ENCODE data around the gene SLC4A1.
"Not testable (repeated sequence)": the region's sequence is repeated elsewhere in the genome, so short reads cannot be mapped to it uniquely, and the experiment has no call there.

Gene SLC4A1

GRCh38 chr17:44251062-44251461 lies 16.9 kb downstream of the SLC4A1 start:
- DNase-seq (ENCODE audit: low read depth): no peak
- TF ChIP-seq, protein P1, sequence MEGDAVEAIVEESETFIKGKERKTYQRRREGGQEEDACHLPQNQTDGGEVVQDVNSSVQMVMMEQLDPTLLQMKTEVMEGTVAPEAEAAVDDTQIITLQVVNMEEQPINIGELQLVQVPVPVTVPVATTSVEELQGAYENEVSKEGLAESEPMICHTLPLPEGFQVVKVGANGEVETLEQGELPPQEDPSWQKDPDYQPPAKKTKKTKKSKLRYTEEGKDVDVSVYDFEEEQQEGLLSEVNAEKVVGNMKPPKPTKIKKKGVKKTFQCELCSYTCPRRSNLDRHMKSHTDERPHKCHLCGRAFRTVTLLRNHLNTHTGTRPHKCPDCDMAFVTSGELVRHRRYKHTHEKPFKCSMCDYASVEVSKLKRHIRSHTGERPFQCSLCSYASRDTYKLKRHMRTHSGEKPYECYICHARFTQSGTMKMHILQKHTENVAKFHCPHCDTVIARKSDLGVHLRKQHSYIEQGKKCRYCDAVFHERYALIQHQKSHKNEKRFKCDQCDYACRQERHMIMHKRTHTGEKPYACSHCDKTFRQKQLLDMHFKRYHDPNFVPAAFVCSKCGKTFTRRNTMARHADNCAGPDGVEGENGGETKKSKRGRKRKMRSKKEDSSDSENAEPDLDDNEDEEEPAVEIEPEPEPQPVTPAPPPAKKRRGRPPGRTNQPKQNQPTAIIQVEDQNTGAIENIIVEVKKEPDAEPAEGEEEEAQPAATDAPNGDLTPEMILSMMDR (IDR thresholded peaks at IDR 0.05; ENCODE audit: insufficient read depth, low read depth, low read length, missing control alignments): no peak
- H3K4me3 ChIP-seq (ENCODE audit: low read depth, low read length): no peak overlapping the region

DNA sequence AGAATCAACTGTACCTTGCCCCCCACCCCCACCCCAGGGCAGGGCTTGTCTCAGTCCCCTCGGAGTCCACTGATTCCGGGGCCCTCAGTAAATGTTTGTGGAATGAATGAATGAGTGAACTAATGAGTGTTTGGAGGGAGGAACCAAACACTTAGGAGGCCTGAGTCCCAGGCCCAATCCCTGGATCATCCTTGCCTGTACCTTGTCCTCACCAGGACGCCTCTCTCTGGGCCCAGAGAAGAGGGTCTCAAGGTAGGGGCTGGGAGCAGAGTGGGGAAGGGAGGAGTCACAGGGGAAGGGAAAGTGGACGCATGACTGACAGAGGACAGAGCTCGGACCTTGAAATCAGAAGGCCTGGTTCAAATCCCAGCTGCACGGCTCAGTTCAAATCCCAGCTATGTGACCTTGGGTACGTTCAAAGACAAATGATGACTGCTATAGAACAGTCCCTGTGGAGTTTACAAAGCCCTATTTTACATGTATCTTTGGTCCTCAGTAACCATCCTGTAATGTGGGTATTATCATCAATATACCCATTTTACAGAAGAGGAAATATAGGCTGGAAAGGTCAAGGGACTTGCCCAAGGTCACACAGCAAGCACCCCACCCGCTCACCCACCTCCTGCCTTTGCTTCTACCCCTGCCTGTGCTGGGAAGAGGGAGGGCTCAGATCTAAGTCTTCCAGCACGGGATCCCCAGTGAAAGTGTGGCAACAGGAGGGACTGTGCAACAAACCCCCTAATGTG lies 18.3 kb downstream of the SLC4A1 start:
- TF ChIP-seq, protein P1 (IDR thresholded peaks at IDR 0.05; ENCODE audit: insufficient read depth, low read depth, low read length, missing control alignments): no peak

GRCh38 chr17:44247876-44248736 lies 19.8 kb downstream of the SLC4A1 start:
- TF ChIP-seq, protein P1 (IDR thresholded peaks at IDR 0.05; ENCODE audit: insufficient read depth, low read depth, low read length, missing control alignments): no peak
- no peak overlapping the region for H3K4me3 ChIP-seq (ENCODE audit: low read depth, low read length)
- DNase-seq (ENCODE audit: low read depth): no peak

More for the DNA sequence above, 18.3 kb downstream of the SLC4A1 start:
- no peak overlapping the region for H3K4me3 ChIP-seq (ENCODE audit: low read depth, low read length)
- no peak for DNase-seq (ENCODE audit: low read depth)

DNA sequence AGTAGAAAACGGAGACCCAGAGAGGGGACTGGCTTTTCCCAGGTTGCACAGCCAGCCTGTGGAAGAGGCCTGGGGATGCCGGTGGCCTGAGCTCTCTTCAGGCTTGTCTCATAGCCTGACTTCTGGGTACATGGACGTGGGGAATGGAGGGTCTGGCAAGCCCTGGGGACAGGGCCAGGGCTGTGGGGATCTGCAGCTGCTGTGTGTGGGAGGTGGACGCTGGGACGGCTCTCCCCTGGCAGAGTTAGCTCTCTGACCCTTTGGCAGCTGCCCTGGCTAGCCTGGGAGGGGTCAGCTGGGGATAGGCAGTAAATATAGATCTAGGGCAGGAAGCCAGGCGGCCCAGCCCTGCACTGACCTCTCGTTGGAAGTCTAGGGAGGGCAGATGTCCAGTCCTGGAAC lies 20.5 kb downstream of the SLC4A1 start:
- DNase-seq (ENCODE audit: low read depth): no peak
- no peak overlapping the region for H3K4me3 ChIP-seq (ENCODE audit: low read depth, low read length)

DNA sequence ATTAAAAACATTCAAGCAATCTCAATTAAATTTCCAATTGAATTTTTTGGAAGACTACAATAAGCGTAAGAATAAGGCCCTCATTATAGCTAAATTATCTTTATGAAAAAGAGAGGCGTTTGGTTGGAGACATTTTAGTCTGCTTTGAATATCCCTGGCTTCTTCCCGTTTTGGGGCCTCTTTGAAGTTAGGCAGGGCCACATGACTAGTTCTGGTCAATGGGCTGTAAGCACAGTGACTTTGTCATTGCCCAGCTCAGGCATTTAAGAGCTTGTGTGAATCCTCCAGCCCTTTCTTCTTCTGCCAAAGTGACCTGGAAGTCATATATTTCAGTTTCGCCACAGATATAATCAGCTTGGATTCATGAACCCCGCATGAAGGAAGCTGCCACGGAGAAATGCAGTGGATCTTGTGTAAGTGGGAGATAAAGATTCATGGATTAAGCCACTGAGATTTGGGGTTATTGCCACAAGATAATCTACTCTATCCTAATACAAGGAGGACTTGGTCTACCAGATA lies 26.8 kb downstream of the SLC4A1 start:
- TF ChIP-seq, protein P1 (IDR thresholded peaks at IDR 0.05; ENCODE audit: insufficient read depth, low read depth, low read length, missing control alignments): no peak
- no peak overlapping the region for H3K4me3 ChIP-seq (ENCODE audit: low read depth, low read length)
- no peak for DNase-seq (ENCODE audit: low read depth)

More for the DNA sequence above, 20.5 kb downstream of the SLC4A1 start:
- TF ChIP-seq, protein P1 (IDR thresholded peaks at IDR 0.05; ENCODE audit: insufficient read depth, low read depth, low read length, missing control alignments): no peak

GRCh38 chr17:44237886-44238285 lies 30.0 kb downstream of the SLC4A1 start:
- H3K4me3 ChIP-seq (ENCODE audit: low read depth, low read length); DNase-seq (ENCODE audit: low read depth): not testable (repeated sequence)

DNA sequence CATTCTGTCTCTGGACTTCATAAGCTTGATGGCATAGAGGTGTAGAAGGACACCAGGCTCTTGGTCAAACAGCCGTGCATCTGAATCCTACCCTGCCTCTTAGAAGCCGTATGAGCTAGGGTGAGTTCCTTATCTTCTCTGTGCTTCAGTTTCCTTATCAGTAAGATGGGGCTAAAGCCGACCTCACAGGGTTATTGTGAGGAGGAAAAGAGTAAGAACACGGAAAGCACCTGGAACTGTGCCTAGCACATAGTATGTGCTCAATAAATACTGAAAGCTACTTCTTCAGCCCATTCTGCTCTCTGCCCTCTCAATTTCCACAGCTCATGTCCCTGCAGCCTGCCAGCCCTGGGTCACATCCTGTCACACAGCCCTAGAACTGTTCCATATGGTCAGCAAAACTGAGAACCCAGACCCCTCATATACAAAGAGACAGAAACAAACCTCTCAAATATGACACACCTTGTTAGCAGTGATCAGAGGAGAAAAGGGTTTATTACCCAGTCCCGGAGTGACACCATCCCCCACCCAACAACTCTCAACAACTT lies 31.4 kb downstream of the SLC4A1 start:
- TF ChIP-seq, protein P1 (IDR thresholded peaks at IDR 0.05; ENCODE audit: insufficient read depth, low read depth, low read length, missing control alignments): no peak
- peak; percentile 85 for DNase-seq (ENCODE audit: low read depth)
- H3K4me3 ChIP-seq (ENCODE audit: low read depth, low read length): no peak overlapping the region

Measured in GM12865 (cell line).